ENCODE measurements around the gene MEF2B.

DNA sequence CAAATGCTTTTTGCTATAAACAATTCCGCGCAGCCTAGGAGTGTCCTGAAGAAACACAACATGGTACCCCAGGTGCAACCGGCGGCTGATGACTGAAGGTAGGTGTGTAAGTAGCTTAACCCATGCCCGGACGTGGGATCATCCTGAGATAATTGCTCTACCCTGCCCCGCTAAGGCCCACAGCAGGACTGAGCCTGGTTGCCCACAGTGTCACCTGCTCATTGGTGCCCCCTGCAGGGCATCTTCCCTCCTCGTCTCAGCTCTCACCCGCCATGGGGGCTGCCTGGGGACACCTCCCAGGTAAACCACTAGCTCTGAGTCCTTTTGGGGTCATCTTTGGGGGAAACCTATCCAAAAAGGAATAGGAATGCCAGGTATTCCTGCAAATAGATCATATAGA lies 54.1 kb downstream of the MEF2B start:
- TF ChIP-seq, protein P1, sequence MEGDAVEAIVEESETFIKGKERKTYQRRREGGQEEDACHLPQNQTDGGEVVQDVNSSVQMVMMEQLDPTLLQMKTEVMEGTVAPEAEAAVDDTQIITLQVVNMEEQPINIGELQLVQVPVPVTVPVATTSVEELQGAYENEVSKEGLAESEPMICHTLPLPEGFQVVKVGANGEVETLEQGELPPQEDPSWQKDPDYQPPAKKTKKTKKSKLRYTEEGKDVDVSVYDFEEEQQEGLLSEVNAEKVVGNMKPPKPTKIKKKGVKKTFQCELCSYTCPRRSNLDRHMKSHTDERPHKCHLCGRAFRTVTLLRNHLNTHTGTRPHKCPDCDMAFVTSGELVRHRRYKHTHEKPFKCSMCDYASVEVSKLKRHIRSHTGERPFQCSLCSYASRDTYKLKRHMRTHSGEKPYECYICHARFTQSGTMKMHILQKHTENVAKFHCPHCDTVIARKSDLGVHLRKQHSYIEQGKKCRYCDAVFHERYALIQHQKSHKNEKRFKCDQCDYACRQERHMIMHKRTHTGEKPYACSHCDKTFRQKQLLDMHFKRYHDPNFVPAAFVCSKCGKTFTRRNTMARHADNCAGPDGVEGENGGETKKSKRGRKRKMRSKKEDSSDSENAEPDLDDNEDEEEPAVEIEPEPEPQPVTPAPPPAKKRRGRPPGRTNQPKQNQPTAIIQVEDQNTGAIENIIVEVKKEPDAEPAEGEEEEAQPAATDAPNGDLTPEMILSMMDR (IDR thresholded peaks at IDR 0.05) = no peak
- TF ChIP-seq POLR2A (IDR thresholded peaks at IDR 0.05) = no peak

Data from lower leg skin (tissue), 3 donors.